Natural killer cell treated with Interleukin-12 subunit alpha and Interleukin-12 subunit beta and Interleukin-15 and Interleukin-18, amount 100 ng/mL, for 72 hours (primary cell): Measurements from ENCODE around the gene PLPPR3. TPM values are rescaled to one million over a fixed set of nuclear protein-coding genes. Genes with fewer than 3 reads are reported as not detected.

ENCODE experiments used
- ATAC-seq, 2 donors: fragments of 150-1000 bp; cut with Tn5 transposase in 1 of 2; sonication (Bioruptor Pico), chemical (Tn5 transposase) in 1 of 2; 2 replicates each; pipeline ENCODE4 v1.10.0; 2021
- DNase-seq: peaks from one replicate; pipeline ENCODE4 v3.0.0; 2022; ENCODE audit warnings: low spot score
- H3K27ac Mint-ChIP-seq, 2 donors: 1 replicate in 1 of 2; 2 replicates in 1 of 2; pipeline ENCODE4 v1.8.0; 2022; ENCODE audit warnings: mixed read lengths in 2 of 2, mild to moderate bottlenecking in 1 of 2, moderate library complexity in 1 of 2
- H3K27me3 Mint-ChIP-seq, 2 donors: 1 replicate in 1 of 2; 2 replicates in 1 of 2; pipeline ENCODE4 v1.8.0; 2022; ENCODE audit warnings: mixed read lengths in 2 of 2
- H3K36me3 Mint-ChIP-seq: one replicate; pipeline ENCODE4 v1.8.0; 2022; ENCODE audit warnings: mixed read lengths
- H3K4me1 Mint-ChIP-seq, 2 donors: 1 replicate in 1 of 2; 2 replicates in 1 of 2; pipeline ENCODE4 v1.8.0; 2022; ENCODE audit warnings: low read depth in 2 of 2, mixed read lengths in 2 of 2, mild to moderate bottlenecking in 1 of 2
- H3K4me3 Mint-ChIP-seq: one replicate; pipeline ENCODE4 v1.8.0; 2022; ENCODE audit warnings: mixed read lengths
- H3K9me3 Mint-ChIP-seq: 2 replicates; pipeline ENCODE4 v1.8.0; 2022; ENCODE audit warnings: mixed read lengths
- total RNA-seq, 2 donors: library from RNA; stranded (reverse); gene quantifications; one replicate each; pipeline ENCODE4 v1.2.3, GENCODE V29; 2022

PLPPR3 gene
- total RNA-seq, 2 donors from 2014 or later: not detected

DNA sequence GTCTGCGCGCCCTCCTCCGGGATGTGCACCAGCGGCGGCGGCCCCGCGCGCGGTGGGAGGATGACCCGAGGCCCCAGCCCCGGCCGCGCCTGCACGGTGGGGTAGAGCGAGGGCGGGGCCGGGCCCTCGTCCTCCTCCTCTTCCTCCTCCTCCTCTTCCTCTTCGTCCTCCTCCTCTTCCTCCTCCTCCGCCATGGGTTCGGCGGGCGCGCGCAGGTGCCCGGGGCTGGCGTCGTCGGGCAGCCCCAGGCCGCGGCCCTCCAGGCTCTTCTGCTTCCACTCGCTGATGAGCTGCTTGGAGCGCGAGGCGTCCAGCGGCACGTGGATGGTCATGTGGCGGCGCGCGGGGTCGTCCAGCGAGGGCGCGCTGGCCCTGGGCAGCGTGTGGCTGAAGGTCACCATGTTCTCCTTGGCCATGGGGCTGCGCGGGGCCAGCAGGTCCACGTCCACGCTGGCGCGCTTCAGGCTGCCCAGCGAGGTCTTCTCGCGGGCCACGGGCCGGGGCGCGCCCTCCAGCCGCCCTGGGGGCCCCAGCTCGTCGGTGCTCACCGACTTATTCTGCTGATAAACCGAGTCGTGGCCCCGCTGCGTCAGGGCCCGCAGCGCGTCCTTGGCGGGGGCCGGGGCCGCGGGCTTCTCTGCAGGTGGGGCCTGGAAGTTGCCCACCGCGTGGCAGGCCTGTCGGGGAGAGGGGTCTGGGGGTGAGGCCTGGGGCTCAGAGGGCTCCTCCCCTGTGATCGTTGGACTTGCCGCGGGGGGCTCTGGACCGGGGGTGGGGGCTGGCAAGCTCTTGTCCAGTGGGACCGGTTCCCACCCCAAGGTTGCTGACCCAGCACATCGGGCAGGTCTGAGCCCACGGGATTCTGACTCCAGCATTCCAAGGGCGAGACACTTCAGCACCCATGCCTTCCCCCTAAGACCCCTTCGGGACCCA is 8.3 kb downstream of the PLPPR3 start:
- Mint-ChIP-seq H3K4me3 (no peak overlapping the region), H3K4me1 (peaks cover 8 to 11% of the 10 kb centered on the region in 2 donors), H3K27ac (no peak overlapping the region), H3K36me3 (peaks cover 13% of the 10 kb centered on the region), H3K9me3 (peaks cover 8% of the 10 kb centered on the region), H3K27me3 (no peaks in the 10 kb centered on the region)
- ATAC-seq (peak in 1 of 2 donors; percentile 14), DNase-seq (no peak)

DNA sequence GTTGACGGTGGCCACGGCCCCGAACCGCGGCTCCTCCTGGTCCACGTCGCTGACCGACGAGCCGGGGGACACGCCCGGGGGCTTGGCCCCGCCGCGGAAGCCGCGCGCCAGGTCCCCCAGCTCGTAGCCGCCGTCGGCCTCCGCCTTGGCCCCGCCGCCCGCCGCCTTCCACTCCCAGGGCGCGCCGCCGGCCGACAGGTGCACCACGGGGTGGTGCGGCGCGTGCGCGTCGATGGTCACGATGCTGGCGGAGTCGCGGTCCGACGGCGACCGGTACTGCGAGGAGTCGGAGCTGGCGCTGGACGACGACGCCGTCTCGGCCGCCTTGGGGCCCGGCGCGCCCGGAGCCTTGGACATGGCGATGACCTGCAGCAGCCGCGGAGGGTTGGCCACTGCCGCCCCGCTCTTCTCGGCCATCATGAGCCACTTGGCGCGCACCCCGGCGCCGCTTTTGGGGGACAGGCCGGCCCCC is 9.0 kb downstream of the PLPPR3 start:
- Mint-ChIP-seq H3K27ac (no peak overlapping the region), H3K4me1 (peaks cover 10 to 13% of the 10 kb centered on the region in 2 donors), H3K36me3 (peaks cover 15% of the 10 kb centered on the region), H3K4me3 (no peak overlapping the region), H3K9me3 (peaks cover 8% of the 10 kb centered on the region), H3K27me3 (no peaks in the 10 kb centered on the region)
- no peak for DNase-seq
- ATAC-seq: no peak

DNA sequence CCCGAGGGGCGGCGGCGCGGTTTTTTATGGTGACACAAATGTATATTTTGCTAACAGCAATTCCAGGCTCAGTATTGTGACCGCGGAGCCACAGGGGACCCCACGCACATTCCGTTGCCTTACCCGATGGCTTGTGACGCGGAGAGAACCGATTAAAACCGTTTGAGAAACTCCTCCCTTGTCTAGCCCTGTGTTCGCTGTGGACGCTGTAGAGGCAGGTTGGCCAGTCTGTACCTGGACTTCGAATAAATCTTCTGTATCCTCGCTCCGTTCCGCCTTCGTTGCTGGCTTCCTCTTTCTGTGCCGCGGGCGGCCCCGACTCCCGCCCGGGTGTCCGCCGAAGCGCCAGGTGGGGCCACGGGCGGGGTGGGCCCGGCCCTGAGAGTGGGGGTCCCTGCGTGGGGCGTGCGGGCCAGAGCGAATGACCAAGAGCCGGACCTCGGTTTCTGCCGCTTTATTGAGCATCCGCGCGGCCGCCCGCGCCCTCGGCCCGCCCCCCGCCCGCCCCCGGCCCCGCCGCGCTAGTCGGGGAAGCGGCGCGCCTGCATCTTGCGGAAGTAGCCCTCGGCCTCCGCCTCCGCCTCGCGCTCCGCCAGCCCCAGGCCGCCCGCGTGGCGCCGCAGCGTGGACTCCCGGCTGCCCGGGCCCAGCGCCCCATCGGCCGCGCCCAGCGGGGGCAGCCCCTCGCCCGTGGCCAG is 9.6 kb downstream of the PLPPR3 start:
- no peak overlapping the region for H3K27ac Mint-ChIP-seq
- ATAC-seq (no peak), DNase-seq (no peak)
- peaks cover 20% of the 10 kb centered on the region for H3K36me3 Mint-ChIP-seq
- no peak overlapping the region for H3K4me3 Mint-ChIP-seq
- H3K9me3 Mint-ChIP-seq: peaks cover 8% of the 10 kb centered on the region
- no peaks in the 10 kb centered on the region for H3K27me3 Mint-ChIP-seq
- peaks cover 16 to 19% of the 10 kb centered on the region in 2 donors for H3K4me1 Mint-ChIP-seq

DNA sequence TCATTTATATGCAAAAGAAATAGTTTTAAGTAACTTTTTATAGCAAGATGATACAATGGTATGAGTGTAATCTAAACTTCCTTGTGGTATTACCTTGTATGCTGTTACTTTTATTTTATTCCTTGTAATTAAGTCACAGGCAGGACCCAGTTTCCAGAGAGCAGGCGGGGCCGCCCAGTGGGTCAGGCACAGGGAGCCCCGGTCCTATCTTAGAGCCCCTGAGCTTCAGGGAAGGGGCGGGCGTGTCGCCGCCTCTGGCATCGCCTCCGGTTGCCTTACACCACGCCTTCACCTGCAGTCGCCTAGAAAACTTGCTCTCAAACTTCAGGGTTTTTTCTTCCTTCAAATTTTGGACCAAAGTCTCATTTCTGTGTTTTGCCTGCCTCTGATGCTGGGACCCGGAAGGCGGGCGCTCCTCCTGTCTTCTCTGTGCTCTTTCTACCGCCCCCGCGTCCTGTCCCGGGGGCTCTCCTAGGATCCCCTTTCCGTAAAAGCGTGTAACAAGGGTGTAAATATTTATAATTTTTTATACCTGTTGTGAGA is 10.2 kb downstream of the PLPPR3 start:
- Mint-ChIP-seq H3K4me3 (no peak overlapping the region), H3K4me1 (peaks cover 17 to 19% of the 10 kb centered on the region in 2 donors), H3K36me3 (peaks cover 18% of the 10 kb centered on the region), H3K27ac (no peak overlapping the region), H3K9me3 (peaks cover 7% of the 10 kb centered on the region), H3K27me3 (no peaks in the 10 kb centered on the region)
- DNase-seq: no peak
- no peak for ATAC-seq

DNA sequence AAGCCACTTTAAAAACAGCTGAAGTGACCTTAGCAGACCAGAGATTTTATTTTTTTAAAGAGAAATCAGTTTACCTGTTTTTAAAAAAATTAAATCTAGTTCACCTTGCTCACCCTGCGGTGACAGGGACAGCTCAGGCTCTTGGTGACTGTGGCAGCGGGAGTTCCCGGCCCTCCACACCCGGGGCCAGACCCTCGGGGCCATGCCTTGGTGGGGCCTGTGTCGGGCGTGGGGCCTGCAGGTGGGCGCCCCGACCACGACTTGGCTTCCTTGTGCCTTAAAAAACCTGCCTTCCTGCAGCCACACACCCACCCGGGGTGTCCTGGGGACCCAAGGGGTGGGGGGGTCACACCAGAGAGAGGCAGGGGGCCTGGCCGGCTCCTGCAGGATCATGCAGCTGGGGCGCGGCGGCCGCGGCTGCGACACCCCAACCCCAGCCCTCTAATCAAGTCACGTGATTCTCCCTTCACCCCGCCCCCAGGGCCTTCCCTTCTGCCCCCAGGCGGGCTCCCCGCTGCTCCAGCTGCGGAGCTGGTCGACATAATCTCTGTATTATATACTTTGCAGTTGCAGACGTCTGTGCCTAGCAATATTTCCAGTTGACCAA is 10.8 kb downstream of the PLPPR3 start:
- no peak overlapping the region for H3K27ac Mint-ChIP-seq
- peaks cover 11 to 14% of the 10 kb centered on the region in 2 donors for H3K4me1 Mint-ChIP-seq
- peaks cover 3% of the 10 kb centered on the region for H3K9me3 Mint-ChIP-seq
- H3K4me3 Mint-ChIP-seq: no peak overlapping the region
- no peak for ATAC-seq
- no peak for DNase-seq
- no peaks in the 10 kb centered on the region for H3K27me3 Mint-ChIP-seq
- H3K36me3 Mint-ChIP-seq: peaks cover 12% of the 10 kb centered on the region

DNA sequence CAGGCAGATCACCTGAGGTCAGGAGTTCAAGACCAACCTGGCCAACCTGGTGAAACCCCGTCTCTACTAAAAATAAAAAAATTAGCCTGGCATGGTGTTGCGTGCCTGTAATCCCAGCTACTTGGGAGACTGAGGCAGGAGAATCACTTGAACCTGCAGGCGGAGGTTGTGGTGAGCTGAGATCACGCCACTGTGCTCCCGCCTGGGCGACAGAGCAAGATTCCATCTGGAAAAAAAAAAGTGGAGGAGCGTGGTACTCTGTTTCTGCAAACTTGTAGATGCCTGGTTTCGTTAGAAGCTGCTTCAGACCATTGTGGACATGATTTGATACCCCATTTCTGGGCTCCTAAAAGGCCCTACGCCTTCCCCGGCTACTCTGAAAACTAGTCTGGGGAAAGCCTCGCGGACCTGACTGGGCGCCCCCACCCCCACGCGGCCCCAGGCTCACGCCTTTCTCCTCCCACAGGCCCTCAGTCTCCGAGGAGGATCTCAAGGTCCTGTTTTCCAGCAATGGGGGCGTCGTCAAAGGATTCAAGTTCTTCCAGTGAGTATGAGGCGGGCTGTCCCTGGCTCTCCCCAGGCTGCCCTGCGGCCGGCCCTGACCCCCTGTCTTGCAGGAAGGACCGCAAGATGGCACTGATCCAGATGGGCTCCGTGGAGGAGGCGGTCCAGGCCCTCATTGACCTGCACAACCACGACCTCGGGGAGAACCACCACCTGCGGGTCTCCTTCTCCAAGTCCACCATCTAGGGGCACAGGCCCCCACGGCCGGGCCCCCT is 11.5 kb downstream of the PLPPR3 start:
- ATAC-seq: no peak
- Mint-ChIP-seq H3K27me3 (no peaks in the 10 kb centered on the region), H3K4me3 (no peak overlapping the region), H3K9me3 (no peaks in the 10 kb centered on the region), H3K4me1 (peaks cover 8 to 11% of the 10 kb centered on the region in 2 donors), H3K36me3 (peaks cover 9% of the 10 kb centered on the region), H3K27ac (no peak overlapping the region)
- DNase-seq: no peak

DNA sequence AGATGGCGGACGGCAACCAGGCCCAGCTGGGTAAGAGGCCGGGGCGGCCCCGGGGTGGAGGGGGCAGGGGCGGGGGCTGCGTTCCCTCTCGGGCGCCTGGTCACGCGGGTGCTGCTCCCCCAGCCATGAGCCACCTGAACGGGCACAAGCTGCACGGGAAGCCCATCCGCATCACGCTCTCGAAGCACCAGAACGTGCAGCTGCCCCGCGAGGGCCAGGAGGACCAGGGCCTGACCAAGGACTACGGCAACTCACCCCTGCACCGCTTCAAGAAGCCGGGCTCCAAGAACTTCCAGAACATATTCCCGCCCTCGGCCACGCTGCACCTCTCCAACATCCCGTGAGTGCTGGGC is 13.4 kb downstream of the PLPPR3 start:
- H3K4me3 Mint-ChIP-seq: no peak overlapping the region
- no peak for DNase-seq
- H3K4me1 Mint-ChIP-seq: peaks cover 8 to 11% of the 10 kb centered on the region in 2 donors
- no peak for ATAC-seq
- H3K9me3 Mint-ChIP-seq: no peaks in the 10 kb centered on the region
- peaks cover 9% of the 10 kb centered on the region for H3K36me3 Mint-ChIP-seq
- H3K27me3 Mint-ChIP-seq: no peaks in the 10 kb centered on the region
- no peak overlapping the region for H3K27ac Mint-ChIP-seq

DNA sequence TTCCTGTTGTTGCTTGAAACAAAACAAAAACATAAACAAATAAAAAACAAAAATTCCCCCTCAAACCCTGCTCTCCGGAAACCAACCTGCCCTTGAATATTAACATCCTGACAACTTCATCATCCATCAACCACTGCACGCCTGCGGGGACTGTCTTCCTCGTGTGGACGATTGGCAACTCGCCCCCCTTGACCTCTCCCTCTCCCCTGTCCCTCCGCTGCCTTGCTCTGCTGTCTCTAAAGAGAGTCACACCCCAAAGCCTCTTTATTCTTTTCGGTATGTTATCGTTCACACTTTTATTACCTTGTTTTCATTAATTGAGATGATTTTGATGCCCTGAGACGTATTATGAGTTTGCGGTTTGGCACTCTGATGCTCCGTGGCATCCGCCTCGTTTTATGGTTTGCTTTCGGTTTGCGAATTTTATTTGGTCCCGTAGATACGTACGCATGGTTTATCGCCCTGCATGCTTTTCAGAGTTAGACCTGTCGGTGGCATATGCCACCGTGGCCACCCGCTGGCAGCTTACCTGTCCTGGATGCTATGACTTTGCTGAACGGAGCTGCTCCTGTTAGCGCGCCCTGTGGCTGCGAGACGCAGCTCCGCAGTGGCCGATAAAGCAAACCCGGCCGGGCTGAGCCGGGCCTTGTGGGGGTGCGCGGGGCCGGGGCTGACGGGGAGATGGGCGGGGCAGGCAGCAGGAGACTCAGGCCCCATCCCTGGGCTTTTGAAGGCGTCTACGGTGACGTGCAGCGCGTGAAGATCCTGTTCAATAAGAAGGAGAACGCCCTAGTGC is 13.9 kb downstream of the PLPPR3 start:
- no peaks in the 10 kb centered on the region for H3K27me3 Mint-ChIP-seq
- no peaks in the 10 kb centered on the region for H3K9me3 Mint-ChIP-seq
- H3K36me3 Mint-ChIP-seq: peaks cover 9% of the 10 kb centered on the region
- peaks cover 8 to 14% of the 10 kb centered on the region in 2 donors for H3K4me1 Mint-ChIP-seq
- no peak overlapping the region for H3K4me3 Mint-ChIP-seq
- ATAC-seq: no peak
- peak overlapping the region in 1 of 2 donors; percentile 56 for H3K27ac Mint-ChIP-seq
- no peak for DNase-seq

DNA sequence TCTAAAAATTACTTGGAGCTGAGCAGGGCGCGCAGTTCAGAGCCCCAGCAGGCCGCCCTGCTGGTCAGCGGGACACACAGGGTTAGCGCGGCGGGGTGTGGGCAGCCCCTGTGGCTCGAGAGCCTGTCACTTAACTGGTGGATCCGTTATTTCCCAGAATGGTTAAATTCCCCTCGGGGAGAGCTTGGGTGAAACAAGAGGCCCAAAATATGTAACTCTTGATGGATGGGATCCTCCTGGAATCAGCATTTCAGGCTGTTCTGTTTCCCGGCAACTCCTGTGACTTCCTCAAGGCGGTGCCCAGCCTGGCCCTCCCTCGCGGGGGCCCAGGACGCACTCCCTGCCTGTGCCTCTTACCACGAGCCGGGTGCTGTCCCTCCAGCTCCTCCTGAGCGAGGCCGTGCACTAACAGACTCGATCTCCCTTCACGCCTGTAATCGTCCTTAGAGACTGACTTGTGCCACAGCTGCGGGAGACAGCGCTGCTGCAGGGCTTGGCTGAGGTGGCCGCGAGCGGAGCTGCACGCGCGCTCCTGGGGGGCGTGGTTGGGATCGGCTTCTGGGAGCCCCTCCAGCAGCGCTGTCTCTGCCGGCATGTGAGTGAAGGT is 14.8 kb downstream of the PLPPR3 start:
- peaks cover 8 to 21% of the 10 kb centered on the region in 2 donors for H3K4me1 Mint-ChIP-seq
- H3K27me3 Mint-ChIP-seq: no peaks in the 10 kb centered on the region
- no peak overlapping the region for H3K27ac Mint-ChIP-seq
- H3K4me3 Mint-ChIP-seq: no peak overlapping the region
- ATAC-seq (no peak), DNase-seq (no peak)
- peaks cover 9% of the 10 kb centered on the region for H3K36me3 Mint-ChIP-seq
- H3K9me3 Mint-ChIP-seq: no peaks in the 10 kb centered on the region

DNA sequence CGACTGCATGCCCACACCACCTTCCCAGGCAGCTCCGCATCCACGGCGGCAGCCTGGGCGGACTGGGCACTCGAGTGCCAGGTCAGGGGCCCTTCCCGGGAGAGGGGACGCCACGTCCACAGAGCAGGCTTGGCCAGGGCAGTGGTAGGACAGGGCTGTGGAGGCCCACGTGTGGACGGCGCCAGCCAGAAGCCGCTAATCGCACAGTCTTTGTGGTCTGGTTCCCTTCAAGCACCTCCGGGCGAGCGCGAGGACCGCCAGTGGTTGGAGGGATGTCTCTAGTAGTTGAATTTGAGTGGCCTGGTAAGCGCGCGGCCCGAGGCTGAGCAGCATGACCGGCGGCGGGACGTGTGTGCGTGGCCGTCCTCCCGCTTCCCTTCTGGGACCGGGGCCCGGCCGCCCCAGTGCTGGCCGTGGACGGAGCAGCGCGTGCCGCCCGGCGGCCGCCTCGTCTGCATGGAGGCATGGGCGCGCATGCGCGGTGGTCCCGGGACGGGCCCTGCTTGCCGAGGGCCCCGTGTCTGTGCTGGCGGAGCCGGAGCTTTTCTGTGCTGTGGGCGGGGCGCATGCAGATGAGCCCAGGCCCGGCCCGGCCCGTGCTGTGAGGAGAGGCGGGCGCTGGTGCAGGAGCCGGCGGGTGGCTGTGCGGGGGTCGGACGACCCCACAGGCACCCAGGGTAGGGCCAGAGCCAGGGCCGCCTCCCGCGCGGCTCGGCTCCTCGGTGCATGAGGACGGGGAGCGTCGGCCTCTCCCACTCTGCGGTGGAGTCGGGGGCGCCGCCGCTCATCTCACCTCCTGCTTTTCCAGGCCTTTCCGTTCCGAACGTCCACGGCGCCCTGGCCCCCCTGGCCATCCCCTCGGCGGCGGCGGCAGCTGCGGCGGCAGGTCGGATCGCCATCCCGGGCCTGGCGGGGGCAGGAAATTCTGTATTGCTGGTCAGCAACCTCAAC is 15.9 kb downstream of the PLPPR3 start:
- no peaks in the 10 kb centered on the region for H3K27me3 Mint-ChIP-seq
- DNase-seq (no peak), ATAC-seq (peak in 1 of 2 donors; percentile 14)
- H3K9me3 Mint-ChIP-seq: no peaks in the 10 kb centered on the region
- no peak overlapping the region for H3K27ac Mint-ChIP-seq
- peaks cover 9% of the 10 kb centered on the region for H3K36me3 Mint-ChIP-seq
- H3K4me3 Mint-ChIP-seq: no peak overlapping the region
- H3K4me1 Mint-ChIP-seq: peaks cover 8 to 28% of the 10 kb centered on the region in 2 donors

DNA sequence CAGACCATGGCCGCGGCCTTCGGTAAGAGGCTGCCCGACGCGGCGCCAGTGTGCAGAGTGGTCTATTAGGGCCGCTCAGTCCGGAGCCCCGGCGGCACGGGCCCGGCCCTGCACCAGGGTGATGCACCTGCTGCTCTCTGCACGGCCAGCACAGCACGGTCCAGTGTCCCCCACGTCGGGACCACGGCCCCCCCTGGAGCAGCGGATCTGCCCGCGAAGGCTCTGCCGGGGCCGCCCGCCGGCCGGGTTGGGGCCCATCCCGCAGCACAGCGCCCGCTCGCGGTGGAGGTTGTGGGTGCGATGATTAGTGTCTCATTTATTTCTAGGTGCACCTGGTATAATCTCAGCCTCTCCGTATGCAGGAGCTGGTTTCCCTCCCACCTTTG is 16.6 kb downstream of the PLPPR3 start:
- Mint-ChIP-seq H3K4me3 (no peak overlapping the region), H3K4me1 (peaks cover 14 to 33% of the 10 kb centered on the region in 2 donors), H3K27ac (no peak overlapping the region), H3K36me3 (peaks cover 13% of the 10 kb centered on the region), H3K9me3 (no peaks in the 10 kb centered on the region), H3K27me3 (no peaks in the 10 kb centered on the region)
- no peak for DNase-seq
- ATAC-seq: no peak
